ENCODE data around the gene ZNF394. TPM values are rescaled to one million over a fixed set of nuclear protein-coding genes. Genes with fewer than 3 reads are reported as not detected.

ZNF394 gene
- polyA plus RNA-seq, 1 of the 3 experiments (the other 2 are of a cell fraction) = 19.8 TPM

DNA sequence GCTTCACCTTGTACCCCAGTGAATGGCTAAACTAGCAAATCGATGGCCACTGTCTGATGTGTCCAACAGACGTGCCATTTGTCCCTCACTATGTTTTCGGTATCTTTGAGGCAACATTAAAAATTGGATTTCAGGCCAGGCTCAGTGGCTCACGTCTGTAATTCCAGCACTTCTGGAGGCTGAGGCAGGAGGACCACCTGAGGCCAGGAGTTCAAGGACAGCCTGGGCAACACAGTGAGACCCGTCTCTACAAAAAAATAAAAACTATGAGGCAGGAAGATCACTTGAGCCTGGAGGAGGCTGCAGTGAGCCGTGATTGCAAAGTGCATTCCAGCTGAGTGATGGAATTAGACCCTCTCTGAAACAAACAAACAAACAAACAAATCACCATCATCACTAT, 43.8 kb upstream of the ZNF394 start:
- no peaks in the 10 kb centered on the region; the same call in 1 of the 2 replicates for H3K9me3 ChIP-seq
- H3K27ac ChIP-seq (ENCODE audit: low read depth in 2 of 2, low read length in 1 of 2) = no peak overlapping the region
- ChIA-PET POLR2A (interaction anchor here (0.7 kb wide), 1 partner anchor 38 kb away, joined by 3 read pairs; no protein-coding TSS in a partner anchor), CTCF (no interaction called here)
- no peak for TF ChIP-seq CHD2 (IDR thresholded peaks at IDR 0.05; ENCODE audit: low read length, partially characterized antibody)
- no peak for TF ChIP-seq SMC3 (IDR thresholded peaks at IDR 0.05; ENCODE audit: low read depth, low read length)
- no peak for TF ChIP-seq RCOR1 (IDR thresholded peaks at IDR 0.05; ENCODE audit: low read length)
- TF ChIP-seq YY1 (IDR thresholded peaks at IDR 0.05; ENCODE audit: low read depth) = no peak
- no peaks in the 10 kb centered on the region for H4K20me1 ChIP-seq (ENCODE audit: insufficient read depth)
- H3F3A ChIP-seq (replicated peaks; ENCODE audit: insufficient read depth) = peaks cover 8% of the 10 kb centered on the region
- no peak overlapping the region for H3K4me3 ChIP-seq (ENCODE audit: low read depth in 2 of 2, low read length in 1 of 2)
- H3K36me3 ChIP-seq (replicated peaks in 1 of 2; ENCODE audit: control insufficient read depth in 1 of 2, insufficient read depth in 2 of 2, low read length in 1 of 2) = peaks cover 20 to 50% of the 10 kb centered on the region in 2 experiments
- no peak for DNase-seq
- no peaks in the 10 kb centered on the region for H3K9me2 ChIP-seq
- no peaks in the 10 kb centered on the region for H3K79me2 ChIP-seq (ENCODE audit: insufficient read depth)
- no peak overlapping the region for H3K4me2 ChIP-seq
- H3K4me1 ChIP-seq (ENCODE audit: control insufficient read depth in 1 of 2, insufficient read depth in 2 of 2, low read depth in 1 of 2, low read length in 1 of 2) = no peaks in the 10 kb centered on the region
- no peak overlapping the region for H2AFZ ChIP-seq (ENCODE audit: low read depth)
- 95% methylated on average over 6 of the region's 6 CpGs for WGBS (ENCODE audit: low lambda C conversion rate)
- H3K9ac ChIP-seq = no peak overlapping the region
- no peaks in the 10 kb centered on the region for H3K27me3 ChIP-seq (ENCODE audit: insufficient read depth)

GRCh38 chr7:99543081-99543671, 43.1 kb upstream of the ZNF394 start:
- no peak for TF ChIP-seq FOXM1 (IDR thresholded peaks at IDR 0.05; ENCODE audit: low read depth)
- TF ChIP-seq SIN3A (IDR thresholded peaks at IDR 0.05; ENCODE audit: borderline replicate concordance, low read depth, low read length) = no peak
- TF ChIP-seq, protein P1, sequence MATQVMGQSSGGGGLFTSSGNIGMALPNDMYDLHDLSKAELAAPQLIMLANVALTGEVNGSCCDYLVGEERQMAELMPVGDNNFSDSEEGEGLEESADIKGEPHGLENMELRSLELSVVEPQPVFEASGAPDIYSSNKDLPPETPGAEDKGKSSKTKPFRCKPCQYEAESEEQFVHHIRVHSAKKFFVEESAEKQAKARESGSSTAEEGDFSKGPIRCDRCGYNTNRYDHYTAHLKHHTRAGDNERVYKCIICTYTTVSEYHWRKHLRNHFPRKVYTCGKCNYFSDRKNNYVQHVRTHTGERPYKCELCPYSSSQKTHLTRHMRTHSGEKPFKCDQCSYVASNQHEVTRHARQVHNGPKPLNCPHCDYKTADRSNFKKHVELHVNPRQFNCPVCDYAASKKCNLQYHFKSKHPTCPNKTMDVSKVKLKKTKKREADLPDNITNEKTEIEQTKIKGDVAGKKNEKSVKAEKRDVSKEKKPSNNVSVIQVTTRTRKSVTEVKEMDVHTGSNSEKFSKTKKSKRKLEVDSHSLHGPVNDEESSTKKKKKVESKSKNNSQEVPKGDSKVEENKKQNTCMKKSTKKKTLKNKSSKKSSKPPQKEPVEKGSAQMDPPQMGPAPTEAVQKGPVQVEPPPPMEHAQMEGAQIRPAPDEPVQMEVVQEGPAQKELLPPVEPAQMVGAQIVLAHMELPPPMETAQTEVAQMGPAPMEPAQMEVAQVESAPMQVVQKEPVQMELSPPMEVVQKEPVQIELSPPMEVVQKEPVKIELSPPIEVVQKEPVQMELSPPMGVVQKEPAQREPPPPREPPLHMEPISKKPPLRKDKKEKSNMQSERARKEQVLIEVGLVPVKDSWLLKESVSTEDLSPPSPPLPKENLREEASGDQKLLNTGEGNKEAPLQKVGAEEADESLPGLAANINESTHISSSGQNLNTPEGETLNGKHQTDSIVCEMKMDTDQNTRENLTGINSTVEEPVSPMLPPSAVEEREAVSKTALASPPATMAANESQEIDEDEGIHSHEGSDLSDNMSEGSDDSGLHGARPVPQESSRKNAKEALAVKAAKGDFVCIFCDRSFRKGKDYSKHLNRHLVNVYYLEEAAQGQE (IDR thresholded peaks at IDR 0.05; ENCODE audit: low read depth, low read length) = no peak
- TF ChIP-seq, protein P2, sequence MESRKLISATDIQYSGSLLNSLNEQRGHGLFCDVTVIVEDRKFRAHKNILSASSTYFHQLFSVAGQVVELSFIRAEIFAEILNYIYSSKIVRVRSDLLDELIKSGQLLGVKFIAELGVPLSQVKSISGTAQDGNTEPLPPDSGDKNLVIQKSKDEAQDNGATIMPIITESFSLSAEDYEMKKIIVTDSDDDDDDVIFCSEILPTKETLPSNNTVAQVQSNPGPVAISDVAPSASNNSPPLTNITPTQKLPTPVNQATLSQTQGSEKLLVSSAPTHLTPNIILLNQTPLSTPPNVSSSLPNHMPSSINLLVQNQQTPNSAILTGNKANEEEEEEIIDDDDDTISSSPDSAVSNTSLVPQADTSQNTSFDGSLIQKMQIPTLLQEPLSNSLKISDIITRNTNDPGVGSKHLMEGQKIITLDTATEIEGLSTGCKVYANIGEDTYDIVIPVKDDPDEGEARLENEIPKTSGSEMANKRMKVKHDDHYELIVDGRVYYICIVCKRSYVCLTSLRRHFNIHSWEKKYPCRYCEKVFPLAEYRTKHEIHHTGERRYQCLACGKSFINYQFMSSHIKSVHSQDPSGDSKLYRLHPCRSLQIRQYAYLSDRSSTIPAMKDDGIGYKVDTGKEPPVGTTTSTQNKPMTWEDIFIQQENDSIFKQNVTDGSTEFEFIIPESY (IDR thresholded peaks at IDR 0.05; ENCODE audit: borderline replicate concordance, low read depth) = no peak
- TF ChIP-seq, protein P3, sequence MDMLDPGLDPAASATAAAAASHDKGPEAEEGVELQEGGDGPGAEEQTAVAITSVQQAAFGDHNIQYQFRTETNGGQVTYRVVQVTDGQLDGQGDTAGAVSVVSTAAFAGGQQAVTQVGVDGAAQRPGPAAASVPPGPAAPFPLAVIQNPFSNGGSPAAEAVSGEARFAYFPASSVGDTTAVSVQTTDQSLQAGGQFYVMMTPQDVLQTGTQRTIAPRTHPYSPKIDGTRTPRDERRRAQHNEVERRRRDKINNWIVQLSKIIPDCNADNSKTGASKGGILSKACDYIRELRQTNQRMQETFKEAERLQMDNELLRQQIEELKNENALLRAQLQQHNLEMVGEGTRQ (IDR thresholded peaks at IDR 0.05; ENCODE audit: borderline replicate concordance, low read depth, low read length) = no peak
- no peak for TF ChIP-seq NRF1 (IDR thresholded peaks at IDR 0.05; ENCODE audit: low read depth, low read length)
- TF ChIP-seq CHD2 (IDR thresholded peaks at IDR 0.05; ENCODE audit: low read length, partially characterized antibody) = no peak
- TF ChIP-seq, protein P4, sequence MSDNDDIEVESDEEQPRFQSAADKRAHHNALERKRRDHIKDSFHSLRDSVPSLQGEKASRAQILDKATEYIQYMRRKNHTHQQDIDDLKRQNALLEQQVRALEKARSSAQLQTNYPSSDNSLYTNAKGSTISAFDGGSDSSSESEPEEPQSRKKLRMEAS (IDR thresholded peaks at IDR 0.05; ENCODE audit: low read depth) = no peak
- TF ChIP-seq SMC3 (IDR thresholded peaks at IDR 0.05; ENCODE audit: low read depth, low read length) = no peak
- TF ChIP-seq GATA2 (CRISPR knock-in tag; IDR thresholded peaks at IDR 0.05) = no peak
- TF ChIP-seq USF1 (IDR thresholded peaks at IDR 0.05; ENCODE audit: borderline replicate concordance, low read depth) = no peak
- no peak for TF ChIP-seq GABPA (IDR thresholded peaks at IDR 0.05; ENCODE audit: low read depth)
- TF ChIP-seq RCOR1 (IDR thresholded peaks at IDR 0.05; ENCODE audit: low read length) = no peak
- TF ChIP-seq, protein P5, sequence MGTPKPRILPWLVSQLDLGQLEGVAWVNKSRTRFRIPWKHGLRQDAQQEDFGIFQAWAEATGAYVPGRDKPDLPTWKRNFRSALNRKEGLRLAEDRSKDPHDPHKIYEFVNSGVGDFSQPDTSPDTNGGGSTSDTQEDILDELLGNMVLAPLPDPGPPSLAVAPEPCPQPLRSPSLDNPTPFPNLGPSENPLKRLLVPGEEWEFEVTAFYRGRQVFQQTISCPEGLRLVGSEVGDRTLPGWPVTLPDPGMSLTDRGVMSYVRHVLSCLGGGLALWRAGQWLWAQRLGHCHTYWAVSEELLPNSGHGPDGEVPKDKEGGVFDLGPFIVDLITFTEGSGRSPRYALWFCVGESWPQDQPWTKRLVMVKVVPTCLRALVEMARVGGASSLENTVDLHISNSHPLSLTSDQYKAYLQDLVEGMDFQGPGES (IDR thresholded peaks at IDR 0.05; ENCODE audit: low read depth, low read length) = no peak
- no peak for TF ChIP-seq NFIC (IDR thresholded peaks at IDR 0.05; ENCODE audit: borderline replicate concordance)
- TF ChIP-seq POLR2AphosphoS5 (IDR thresholded peaks at IDR 0.05; ENCODE audit: low read depth, low read length) = no peak
- TF ChIP-seq FOXJ3 (CRISPR knock-in tag; IDR thresholded peaks at IDR 0.05) = no peak
- Histone ChIP-seq H3K27ac (ENCODE audit: low read depth in 2 of 2, low read length in 1 of 2) (no peak overlapping the region), H4K20me1 (ENCODE audit: insufficient read depth) (no peaks in the 10 kb centered on the region), H3K4me3 (ENCODE audit: low read depth in 2 of 2, low read length in 1 of 2) (no peak overlapping the region), H3K27me3 (ENCODE audit: insufficient read depth) (no peaks in the 10 kb centered on the region), H3K79me2 (ENCODE audit: insufficient read depth) (no peaks in the 10 kb centered on the region), H3K36me3 (replicated peaks in 1 of 2; ENCODE audit: control insufficient read depth in 1 of 2, insufficient read depth in 2 of 2, low read length in 1 of 2) (peaks cover 15 to 48% of the 10 kb centered on the region in 2 experiments), H3K4me2 (no peak overlapping the region), H3K9me3 (no peaks in the 10 kb centered on the region; the same call in 1 of the 2 replicates), H3K4me1 (ENCODE audit: control insufficient read depth in 1 of 2, insufficient read depth in 2 of 2, low read depth in 1 of 2, low read length in 1 of 2) (no peaks in the 10 kb centered on the region), H2AFZ (ENCODE audit: low read depth) (no peak overlapping the region), H3K9me2 (no peaks in the 10 kb centered on the region), H3F3A (replicated peaks; ENCODE audit: insufficient read depth) (peaks cover 8% of the 10 kb centered on the region), H3K9ac (no peak overlapping the region)
- POLR2A ChIA-PET = no interaction called here
- CTCF ChIA-PET = no interaction called here
- no peak for DNase-seq
- 98% methylated on average over 32 of the region's 34 CpGs for WGBS (ENCODE audit: low lambda C conversion rate)
